Inferior parietal cortex (tissue), 1 donor: ENCODE data around the gene KRT16.
"Not testable (repeated sequence)": the region's sequence is repeated elsewhere in the genome, so short reads cannot be mapped to it uniquely, and the experiment has no call there.

ENCODE experiments used
- DNase-seq: peaks from one replicate; pipeline ENCODE4 v3.0.0-alpha.2; 2016; ENCODE audit errors: extremely low spot score

The KRT16 gene

GRCh38 chr17:41628073-41628370, 15.5 kb upstream of the KRT16 start:
- DNase-seq, result not testable (repeated sequence)

GRCh38 chr17:41627316-41628072, 14.9 kb upstream of the KRT16 start:
- DNase-seq, result no peak

- not testable (repeated sequence) for DNase-seq
Measured at GRCh38 chr17:41626914-41627295, 14.3 kb upstream of the KRT16 start.

- DNase-seq, result not testable (repeated sequence)
Measured at GRCh38 chr17:41626028-41626913, 13.7 kb upstream of the KRT16 start.

- no peak for DNase-seq
Measured at GRCh38 chr17:41625602-41626001, 13.0 kb upstream of the KRT16 start.

GRCh38 chr17:41624208-41625101, 11.9 kb upstream of the KRT16 start, which contains the start of gene KRT17:
KRT17 (minus strand) TSS chr17:41624575; CDS start chr17:41624509, 66 bp downstream.
- DNase-seq, result no peak

- DNase-seq, result not testable (repeated sequence)
Measured at GRCh38 chr17:41623184-41623861, 10.8 kb upstream of the KRT16 start.

GRCh38 chr17:41622340-41623183, 10.0 kb upstream of the KRT16 start:
- DNase-seq, result not testable (repeated sequence)

GRCh38 chr17:41621916-41622315, 9.3 kb upstream of the KRT16 start:
- DNase-seq, result no peak

- not testable (repeated sequence) for DNase-seq
Measured at GRCh38 chr17:41621435-41621817, 8.9 kb upstream of the KRT16 start.

- no peak for DNase-seq
Measured at GRCh38 chr17:41620583-41621434, 8.2 kb upstream of the KRT16 start.

GRCh38 chr17:41619927-41620582, 7.5 kb upstream of the KRT16 start:
- not testable (repeated sequence) for DNase-seq

GRCh38 chr17:41619036-41619926, 6.7 kb upstream of the KRT16 start:
- no peak for DNase-seq

- DNase-seq, result no peak
Measured at GRCh38 chr17:41618341-41619035, 5.9 kb upstream of the KRT16 start.

GRCh38 chr17:41617698-41618097, 5.1 kb upstream of the KRT16 start:
- DNase-seq, result no peak

- no peak for DNase-seq
Measured at GRCh38 chr17:41617136-41617535, 4.6 kb upstream of the KRT16 start.

GRCh38 chr17:41616486-41616885, 3.9 kb upstream of the KRT16 start:
- not testable (repeated sequence) for DNase-seq
